HFF-Myc (cell line): ENCODE measurements around the gene IRX6.

Source experiments
- DNase-seq: peaks from one replicate; pipeline ENCODE4 v3.0.0-alpha.2; 2011; ENCODE audit warnings: low read depth; ENCODE audit errors: extremely low read depth
- H3K4me3 ChIP-seq: replicated peaks from 2 replicates; pipeline ENCODE4 v1.5.1; 2011; ENCODE audit warnings: low read depth, mild to moderate bottlenecking, control low read depth, low read length
- CTCF ChIP-seq: IDR thresholded peaks from 2 replicates; pipeline ENCODE4 v1.5.1; 2012; ENCODE audit warnings: mild to moderate bottlenecking, low read depth, low read length, control low read depth; ENCODE audit errors: missing control alignments

Gene IRX6

GRCh38 chr16:55333684-55334083 is 9.7 kb downstream of the IRX6 start:
- no peak for DNase-seq
- no peak overlapping the region for H3K4me3 ChIP-seq
- TF ChIP-seq CTCF, result no peak

GRCh38 chr16:55338646-55339045 is 14.6 kb downstream of the IRX6 start:
- no peak overlapping the region for H3K4me3 ChIP-seq
- no peak for DNase-seq
- TF ChIP-seq CTCF, result no peak

GRCh38 chr16:55340445-55340844 is 16.4 kb downstream of the IRX6 start:
- no peak overlapping the region for H3K4me3 ChIP-seq
- no peak for TF ChIP-seq CTCF
- DNase-seq, result no peak

- TF ChIP-seq CTCF, result no peak
- no peak overlapping the region for H3K4me3 ChIP-seq
- no peak for DNase-seq
Observed at GRCh38 chr16:55341681-55342080, 17.7 kb downstream of the IRX6 start.

GRCh38 chr16:55346475-55346874 is 22.5 kb downstream of the IRX6 start:
- no peak overlapping the region for H3K4me3 ChIP-seq
- DNase-seq, result no peak
- TF ChIP-seq CTCF, result no peak

GRCh38 chr16:55349867-55350266 is 25.9 kb downstream of the IRX6 start:
- no peak overlapping the region for H3K4me3 ChIP-seq
- DNase-seq, result peak; percentile 39
- no peak for TF ChIP-seq CTCF

GRCh38 chr16:55350984-55351383 is 27.0 kb downstream of the IRX6 start:
- DNase-seq, result no peak
- no peak overlapping the region for H3K4me3 ChIP-seq
- no peak for TF ChIP-seq CTCF
